ENCODE results near the gene ASPSCR1. TPM values are rescaled to one million over a fixed set of nuclear protein-coding genes. Genes with fewer than 3 reads are reported as not detected.

Gene ASPSCR1
- total and polyA plus RNA-seq, 2 of the 13 experiments (the other 11 are each of a cell fraction or from before 2014, with no cell fraction given) = 274 to 314 TPM

DNA sequence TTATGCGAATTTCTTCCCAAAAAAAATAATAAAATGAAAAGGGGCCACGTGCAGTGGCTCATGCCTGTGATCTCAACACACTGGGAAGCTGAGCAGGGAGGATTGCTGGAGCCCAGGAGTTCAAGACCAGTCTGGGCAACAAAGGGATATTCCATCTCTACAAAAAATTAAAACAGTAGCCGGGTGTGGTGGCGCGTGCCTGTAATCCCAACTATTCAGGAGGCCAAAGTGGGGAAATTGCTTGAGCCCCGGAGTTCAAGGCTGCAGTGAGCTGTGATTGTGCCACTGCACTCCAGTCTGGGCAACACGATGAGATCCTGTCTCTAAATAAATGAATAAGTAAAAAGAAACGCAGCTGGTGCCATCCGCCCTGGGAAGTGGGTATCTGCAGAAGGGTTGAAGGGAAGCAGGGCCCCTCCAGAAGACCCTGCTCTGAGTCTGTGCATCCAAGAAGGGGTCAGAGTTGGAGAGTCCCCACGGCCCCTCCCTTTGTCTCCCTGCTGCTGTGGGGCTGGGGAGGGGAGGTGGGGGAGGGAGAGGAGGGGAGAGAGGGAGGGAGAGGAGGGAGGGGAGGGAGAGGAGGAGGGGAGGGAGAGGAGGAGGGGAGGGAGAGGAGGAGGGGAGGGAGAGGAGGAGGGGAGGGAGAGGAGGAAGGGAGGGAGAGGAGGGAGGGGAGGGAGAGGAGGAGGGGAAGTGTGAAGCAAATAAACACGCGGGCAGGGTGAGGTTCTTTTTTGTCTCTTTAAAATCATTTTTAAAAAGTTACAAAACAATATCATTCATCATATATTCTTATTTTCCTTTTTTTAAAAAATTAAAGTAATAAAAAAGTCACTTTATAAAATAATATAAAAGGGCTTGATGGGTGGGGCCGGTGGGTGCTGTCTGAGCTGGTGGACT is 25.4 kb upstream of the ASPSCR1 start:
- H3K79me2 ChIP-seq (ENCODE audit: insufficient read depth, low read length) = peaks cover 6% of the 10 kb centered on the region
- no peak overlapping the region for H3K4me3 ChIP-seq (replicated peaks in 1 of 3; ENCODE audit: insufficient read depth in 1 of 3, low read depth in 2 of 3, low read length in 3 of 3)
- CTCF ChIA-PET (ENCODE audit: low intra/inter-chr PET ratio, low total read pairs) = interaction anchor here (0.6 kb wide), 1 partner anchor 19 kb away, joined by 3 read pairs; no protein-coding TSS in a partner anchor
- H2AFZ ChIP-seq (ENCODE audit: low read length) = no peak overlapping the region
- FAIRE-seq = no peak
- no peak overlapping the region for H3K9ac ChIP-seq (ENCODE audit: insufficient read depth, low read depth, low read length)
- BruUV-seq (replicated peaks) = no TSS peak
- peak; percentile 50 for DNase-seq (ENCODE audit: low spot score)
- peaks cover 19 to 32% of the 10 kb centered on the region in 2 experiments; a peak in 4 of 5 replicates for H3K36me3 ChIP-seq (replicated peaks in 1 of 2; ENCODE audit: control insufficient read depth in 1 of 2, insufficient read depth in 2 of 2, low read length in 2 of 2)
- WGBS (ENCODE audit: low lambda C conversion rate) = 68% methylated on average over 12 of the region's 13 CpGs
- POLR2A ChIA-PET = interaction anchor here (0.8 to 9.7 kb wide), 12 partner anchors 8 to 85 kb away, joined by 3 to 136 read pairs (median 18); partner anchors contain the start of genes CENPX, DCXR, LRRC45 and MAFG
- H4K20me1 ChIP-seq (ENCODE audit: insufficient read depth, low read length) = peaks cover 5% of the 10 kb centered on the region; the same call in 1 of the 2 replicates
- intact Hi-C loops (cut with micrococcal nuclease; ENCODE audit: unreplicated experiment) (no loop called here), in situ Hi-C loops (cut with HindIII; ENCODE audit: extremely low pct_ligation_motif_present, low pct_unique_long_range_greater_than_20kb) (no loop called here)
- peak overlapping the region; percentile 12 for H3K27ac ChIP-seq (ENCODE audit: extremely low read length, insufficient read depth, low read length)
- H3K4me1 ChIP-seq (ENCODE audit: insufficient read depth, low read length) = peaks cover 61% of the 10 kb centered on the region
- no peaks in the 10 kb centered on the region for H3K27me3 ChIP-seq (ENCODE audit: control insufficient read depth in 1 of 2, insufficient read depth in 2 of 2, low read length in 2 of 2)
- ATAC-seq = no peak
- H3K9me3 ChIP-seq (ENCODE audit: low read length) = no peaks in the 10 kb centered on the region
- no peak overlapping the region for H3K4me2 ChIP-seq (ENCODE audit: low read depth, low read length)
- TF ChIP-seq ZSCAN25 (CRISPR knock-in tag; IDR thresholded peaks at IDR 0.05) = peak; percentile 60; the same call in 1 of the 2 replicates
- TF ChIP-seq KDM2A (CRISPR knock-in tag; IDR thresholded peaks at IDR 0.05; ENCODE audit: borderline replicate concordance, low read depth) = peak; percentile 60
- TF ChIP-seq, protein P1, sequence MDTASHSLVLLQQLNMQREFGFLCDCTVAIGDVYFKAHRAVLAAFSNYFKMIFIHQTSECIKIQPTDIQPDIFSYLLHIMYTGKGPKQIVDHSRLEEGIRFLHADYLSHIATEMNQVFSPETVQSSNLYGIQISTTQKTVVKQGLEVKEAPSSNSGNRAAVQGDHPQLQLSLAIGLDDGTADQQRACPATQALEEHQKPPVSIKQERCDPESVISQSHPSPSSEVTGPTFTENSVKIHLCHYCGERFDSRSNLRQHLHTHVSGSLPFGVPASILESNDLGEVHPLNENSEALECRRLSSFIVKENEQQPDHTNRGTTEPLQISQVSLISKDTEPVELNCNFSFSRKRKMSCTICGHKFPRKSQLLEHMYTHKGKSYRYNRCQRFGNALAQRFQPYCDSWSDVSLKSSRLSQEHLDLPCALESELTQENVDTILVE (CRISPR knock-in tag; IDR thresholded peaks at IDR 0.05) = 0 out of 2 replicates have a peak, but pooled peaks have one; percentile 14
- TF ChIP-seq, protein P2, sequence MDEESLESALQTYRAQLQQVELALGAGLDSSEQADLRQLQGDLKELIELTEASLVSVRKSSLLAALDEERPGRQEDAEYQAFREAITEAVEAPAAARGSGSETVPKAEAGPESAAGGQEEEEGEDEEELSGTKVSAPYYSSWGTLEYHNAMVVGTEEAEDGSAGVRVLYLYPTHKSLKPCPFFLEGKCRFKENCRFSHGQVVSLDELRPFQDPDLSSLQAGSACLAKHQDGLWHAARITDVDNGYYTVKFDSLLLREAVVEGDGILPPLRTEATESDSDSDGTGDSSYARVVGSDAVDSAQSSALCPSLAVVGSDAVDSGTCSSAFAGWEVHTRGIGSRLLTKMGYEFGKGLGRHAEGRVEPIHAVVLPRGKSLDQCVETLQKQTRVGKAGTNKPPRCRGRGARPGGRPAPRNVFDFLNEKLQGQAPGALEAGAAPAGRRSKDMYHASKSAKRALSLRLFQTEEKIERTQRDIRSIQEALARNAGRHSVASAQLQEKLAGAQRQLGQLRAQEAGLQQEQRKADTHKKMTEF (CRISPR knock-in tag; IDR thresholded peaks at IDR 0.05) = peak; percentile 17
- TF ChIP-seq SMAD3 (CRISPR knock-in tag; IDR thresholded peaks at IDR 0.05) = 0 out of 2 replicates have a peak, but pooled peaks have one; percentile 38
- TF ChIP-seq HMG20B (CRISPR knock-in tag; conservative IDR thresholded peaks at IDR 0.05) = 0 out of 2 replicates have a peak, but pooled peaks have one; percentile 37
- TF ChIP-seq POLR2G (IDR thresholded peaks at IDR 0.05; ENCODE audit: low read depth, low read length) = peak; percentile 79
- TF ChIP-seq, protein P3, sequence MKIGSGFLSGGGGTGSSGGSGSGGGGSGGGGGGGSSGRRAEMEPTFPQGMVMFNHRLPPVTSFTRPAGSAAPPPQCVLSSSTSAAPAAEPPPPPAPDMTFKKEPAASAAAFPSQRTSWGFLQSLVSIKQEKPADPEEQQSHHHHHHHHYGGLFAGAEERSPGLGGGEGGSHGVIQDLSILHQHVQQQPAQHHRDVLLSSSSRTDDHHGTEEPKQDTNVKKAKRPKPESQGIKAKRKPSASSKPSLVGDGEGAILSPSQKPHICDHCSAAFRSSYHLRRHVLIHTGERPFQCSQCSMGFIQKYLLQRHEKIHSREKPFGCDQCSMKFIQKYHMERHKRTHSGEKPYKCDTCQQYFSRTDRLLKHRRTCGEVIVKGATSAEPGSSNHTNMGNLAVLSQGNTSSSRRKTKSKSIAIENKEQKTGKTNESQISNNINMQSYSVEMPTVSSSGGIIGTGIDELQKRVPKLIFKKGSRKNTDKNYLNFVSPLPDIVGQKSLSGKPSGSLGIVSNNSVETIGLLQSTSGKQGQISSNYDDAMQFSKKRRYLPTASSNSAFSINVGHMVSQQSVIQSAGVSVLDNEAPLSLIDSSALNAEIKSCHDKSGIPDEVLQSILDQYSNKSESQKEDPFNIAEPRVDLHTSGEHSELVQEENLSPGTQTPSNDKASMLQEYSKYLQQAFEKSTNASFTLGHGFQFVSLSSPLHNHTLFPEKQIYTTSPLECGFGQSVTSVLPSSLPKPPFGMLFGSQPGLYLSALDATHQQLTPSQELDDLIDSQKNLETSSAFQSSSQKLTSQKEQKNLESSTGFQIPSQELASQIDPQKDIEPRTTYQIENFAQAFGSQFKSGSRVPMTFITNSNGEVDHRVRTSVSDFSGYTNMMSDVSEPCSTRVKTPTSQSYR (CRISPR knock-in tag; IDR thresholded peaks at IDR 0.05; ENCODE audit: borderline replicate concordance) = 0 out of 2 replicates have a peak, but pooled peaks have one; percentile 20
- TF ChIP-seq PCBP1 (IDR thresholded peaks at IDR 0.05; ENCODE audit: borderline replicate concordance, low read depth, low read length) = peak; percentile 99
- TF ChIP-seq, protein P4, sequence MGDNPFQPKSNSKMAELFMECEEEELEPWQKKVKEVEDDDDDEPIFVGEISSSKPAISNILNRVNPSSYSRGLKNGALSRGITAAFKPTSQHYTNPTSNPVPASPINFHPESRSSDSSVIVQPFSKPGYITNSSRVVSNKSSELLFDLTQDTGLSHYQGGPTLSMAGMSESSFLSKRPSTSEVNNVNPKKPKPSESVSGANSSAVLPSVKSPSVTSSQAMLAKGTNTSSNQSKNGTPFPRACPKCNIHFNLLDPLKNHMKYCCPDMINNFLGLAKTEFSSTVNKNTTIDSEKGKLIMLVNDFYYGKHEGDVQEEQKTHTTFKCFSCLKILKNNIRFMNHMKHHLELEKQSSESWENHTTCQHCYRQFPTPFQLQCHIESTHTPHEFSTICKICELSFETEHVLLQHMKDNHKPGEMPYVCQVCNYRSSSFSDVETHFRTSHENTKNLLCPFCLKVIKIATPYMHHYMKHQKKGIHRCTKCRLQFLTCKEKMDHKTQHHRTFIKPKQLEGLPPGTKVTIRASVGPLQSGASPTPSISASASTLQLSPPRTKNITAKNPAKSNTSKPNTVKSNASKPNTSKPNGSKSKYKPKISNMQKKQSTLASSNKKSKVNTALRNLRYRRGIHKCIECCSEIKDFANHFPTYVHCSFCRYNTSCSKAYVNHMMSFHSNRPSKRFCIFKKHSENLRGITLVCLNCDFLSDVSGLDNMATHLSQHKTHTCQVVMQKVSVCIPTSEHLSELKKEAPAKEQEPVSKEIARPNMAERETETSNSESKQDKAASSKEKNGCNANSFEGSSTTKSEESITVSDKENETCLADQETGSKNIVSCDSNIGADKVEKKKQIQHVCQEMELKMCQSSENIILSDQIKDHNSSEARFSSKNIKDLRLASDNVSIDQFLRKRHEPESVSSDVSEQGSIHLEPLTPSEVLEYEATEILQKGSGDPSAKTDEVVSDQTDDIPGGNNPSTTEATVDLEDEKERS (CRISPR knock-in tag; IDR thresholded peaks at IDR 0.05) = 0 out of 2 replicates have a peak, but pooled peaks have one; percentile 62
- TF ChIP-seq HNRNPK (IDR thresholded peaks at IDR 0.05; ENCODE audit: low read depth, low read length, poor library complexity, severe bottlenecking) = peak; percentile 99
- peak; percentile 96 for TF ChIP-seq PAF1 (CRISPR knock-in tag; IDR thresholded peaks at IDR 0.05)
- TF ChIP-seq NFYC (CRISPR knock-in tag; IDR thresholded peaks at IDR 0.05) = 0 out of 2 replicates have a peak, but pooled peaks have one; percentile 16
